GM21723 (cell line): ENCODE measurements around the gene COL5A2.

ENCODE experiments used
- ATAC-seq: cut with Tn5 transposase; IDR thresholded peaks from one replicate; pipeline ENCODE4 v1.9.1; 2021; ENCODE audit warnings: mild to moderate bottlenecking, moderate library complexity; ENCODE audit not compliant: unreplicated experiment

The COL5A2 gene

DNA sequence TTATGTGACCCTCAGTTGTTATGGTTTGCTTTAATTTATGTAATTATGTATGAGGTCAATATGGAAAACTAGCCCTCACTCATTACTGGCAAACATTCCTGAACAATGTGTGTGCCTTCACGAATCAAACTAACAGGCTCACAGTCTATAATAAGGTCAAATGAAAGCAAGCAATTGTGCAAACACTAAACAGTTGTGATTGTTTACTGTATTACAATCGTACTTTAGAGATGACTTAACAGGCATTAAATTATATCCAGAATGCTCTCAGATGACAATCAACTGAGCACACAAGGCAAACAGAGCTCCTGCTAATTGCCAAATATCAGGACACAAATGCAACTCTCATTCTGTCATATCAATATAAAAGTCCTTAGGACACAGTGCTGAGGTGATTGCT is 29.5 kb downstream of the COL5A2 start:
- no peak for ATAC-seq

DNA sequence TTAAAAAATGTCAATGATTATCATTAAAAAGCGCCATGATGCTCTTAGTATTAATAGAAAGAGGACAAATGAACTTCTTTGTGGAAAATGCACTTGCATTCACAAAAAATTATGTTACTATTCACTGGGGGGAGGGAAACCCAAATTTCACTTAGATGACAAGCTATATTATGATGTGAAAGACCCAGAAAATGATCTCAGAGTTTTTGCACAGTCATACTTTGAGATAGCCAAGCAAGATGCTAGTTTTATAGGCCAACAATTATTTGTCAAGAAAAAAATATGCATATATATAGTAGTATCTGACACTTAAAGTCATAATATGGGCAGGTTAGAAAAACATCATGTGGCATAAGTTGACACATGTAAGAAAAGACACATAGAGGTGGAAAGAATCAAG is 31.6 kb downstream of the COL5A2 start:
- no peak for ATAC-seq

DNA sequence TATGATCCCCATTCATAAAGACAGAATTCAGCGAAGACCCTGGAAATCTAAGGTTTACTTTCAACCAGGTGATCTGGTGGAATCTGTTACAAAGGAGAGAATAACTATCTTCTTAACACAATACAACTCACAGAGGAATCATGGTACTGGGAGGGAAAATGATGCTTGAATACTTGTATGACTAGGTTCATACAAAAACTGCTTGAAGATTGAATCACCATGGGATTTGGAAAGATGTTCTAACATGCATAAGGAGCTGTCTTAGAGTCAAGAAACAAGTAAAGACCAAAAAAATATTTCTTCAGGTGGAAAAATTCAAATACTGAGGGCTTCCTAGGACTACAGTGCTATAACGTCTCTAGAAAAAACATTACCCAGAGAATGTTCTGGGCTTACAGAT is 32.2 kb downstream of the COL5A2 start:
- no peak for ATAC-seq

DNA sequence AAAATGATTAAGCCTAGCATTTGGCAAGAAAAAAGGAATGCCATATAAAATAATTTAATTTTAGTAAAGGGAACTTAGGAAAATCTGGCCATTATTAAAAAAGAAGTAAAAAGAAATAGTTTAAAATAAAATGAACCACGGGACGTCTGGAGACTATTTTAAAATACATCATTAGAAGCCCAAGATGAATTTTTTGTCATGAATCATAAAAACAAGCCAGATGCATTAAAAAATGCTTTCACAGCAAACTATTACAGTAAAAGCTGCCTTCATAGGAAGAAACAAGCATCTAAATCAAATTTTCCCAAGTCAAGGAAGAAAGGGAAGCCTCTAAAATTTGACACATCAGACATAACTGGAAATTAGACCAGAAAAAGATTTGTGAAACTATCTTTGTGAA is 33.0 kb downstream of the COL5A2 start:
- ATAC-seq, result no peak

DNA sequence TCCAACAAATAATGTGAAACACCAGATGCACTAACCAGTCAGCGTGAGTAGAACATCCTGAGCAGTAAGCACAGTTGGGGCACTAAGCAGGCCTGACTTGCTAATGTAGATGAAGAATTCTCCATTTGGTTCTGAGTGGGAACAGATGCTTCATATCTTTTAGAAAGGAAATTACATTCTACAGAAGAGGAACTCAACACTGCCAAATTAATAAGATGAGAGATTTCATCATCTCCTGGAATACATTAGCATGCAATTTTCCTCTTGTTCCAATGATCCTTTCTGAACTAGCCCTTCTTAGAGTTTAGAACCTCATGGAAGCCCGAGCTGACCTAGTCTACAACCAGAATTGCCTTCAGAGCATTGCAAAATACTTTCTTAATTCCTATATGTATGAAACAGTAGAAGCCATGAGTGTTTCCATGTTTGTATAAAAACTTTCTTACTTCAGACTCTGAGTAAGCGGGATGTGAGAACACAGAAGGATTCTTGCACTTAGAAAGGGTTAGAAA is 34.8 kb downstream of the COL5A2 start:
- no peak for ATAC-seq

DNA sequence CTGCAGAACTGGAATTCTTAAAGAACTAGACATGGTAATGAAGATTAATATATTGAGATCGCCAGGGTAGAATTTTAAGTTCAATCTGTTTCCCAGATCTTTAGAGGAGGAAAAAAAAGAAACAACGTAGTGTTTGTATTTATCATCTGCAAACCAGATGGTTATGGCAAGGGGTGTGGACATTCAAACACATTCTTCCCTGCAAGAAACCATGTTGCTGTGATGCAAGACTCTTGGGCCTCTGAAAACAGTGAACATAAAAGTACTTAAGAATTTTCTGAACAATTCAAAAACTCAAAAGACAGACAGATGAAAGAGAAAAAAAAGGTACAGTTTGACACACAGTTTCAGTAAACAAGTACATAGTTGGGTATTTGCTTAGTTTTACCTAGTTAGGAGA is 35.6 kb downstream of the COL5A2 start:
- no peak for ATAC-seq

DNA sequence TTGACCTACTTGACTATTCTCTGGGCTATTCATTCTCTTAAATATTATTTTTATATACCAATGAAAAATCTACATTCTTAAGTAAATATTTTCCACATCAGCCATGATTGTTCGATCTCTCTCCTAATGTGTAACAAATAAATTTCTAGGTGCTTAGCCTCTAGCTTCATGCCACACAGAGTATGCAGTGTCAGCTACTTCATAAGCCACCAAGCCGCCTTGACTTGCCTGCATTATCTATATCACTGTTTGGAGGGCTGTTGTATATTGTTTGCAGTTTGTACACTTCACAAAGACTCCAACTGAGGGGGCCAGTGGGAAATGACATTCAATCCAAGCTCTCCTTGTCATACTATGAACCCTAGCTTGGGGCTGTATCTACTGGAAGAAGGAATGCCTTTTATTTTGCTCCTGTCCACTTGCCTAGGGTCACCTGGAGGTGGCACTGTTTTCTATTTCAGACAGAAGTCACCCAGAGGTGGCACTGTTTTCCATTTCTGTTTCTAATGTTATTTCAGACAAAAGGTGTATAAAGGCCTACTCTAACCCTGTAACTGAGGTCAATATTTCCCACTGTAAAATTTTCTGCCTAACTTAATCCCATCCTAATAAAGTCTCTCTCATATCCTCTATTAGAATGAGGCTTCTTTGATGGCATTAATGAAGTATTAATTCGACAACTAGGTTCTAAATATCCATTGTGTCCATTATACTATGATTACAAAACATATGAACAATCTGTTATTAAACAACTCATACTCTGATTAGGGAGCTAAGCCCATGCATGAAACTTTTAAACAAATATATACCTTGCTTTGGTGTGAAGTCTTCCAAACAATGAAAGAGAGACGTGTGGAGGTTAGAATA is 36.4 kb downstream of the COL5A2 start:
- ATAC-seq, result peak; percentile 99

DNA sequence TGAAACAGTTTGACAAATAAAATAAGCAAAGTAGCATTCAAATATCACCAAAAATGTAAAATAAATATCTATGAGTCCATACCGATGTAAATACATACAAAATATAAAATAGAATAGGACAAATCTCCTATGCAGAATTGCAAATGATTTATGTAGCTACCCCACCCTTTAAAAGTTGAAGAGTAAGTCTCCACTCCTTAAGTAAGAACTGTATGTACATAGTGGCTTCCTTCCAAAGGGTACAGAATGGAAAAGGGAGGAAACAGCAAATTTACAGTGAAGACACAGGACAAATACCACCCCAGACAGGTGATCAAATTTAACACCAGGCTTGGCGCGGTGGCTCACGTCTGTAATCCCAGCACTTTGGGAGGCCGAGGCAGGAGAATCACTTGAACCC is 40.8 kb downstream of the COL5A2 start:
- ATAC-seq, result no peak

DNA sequence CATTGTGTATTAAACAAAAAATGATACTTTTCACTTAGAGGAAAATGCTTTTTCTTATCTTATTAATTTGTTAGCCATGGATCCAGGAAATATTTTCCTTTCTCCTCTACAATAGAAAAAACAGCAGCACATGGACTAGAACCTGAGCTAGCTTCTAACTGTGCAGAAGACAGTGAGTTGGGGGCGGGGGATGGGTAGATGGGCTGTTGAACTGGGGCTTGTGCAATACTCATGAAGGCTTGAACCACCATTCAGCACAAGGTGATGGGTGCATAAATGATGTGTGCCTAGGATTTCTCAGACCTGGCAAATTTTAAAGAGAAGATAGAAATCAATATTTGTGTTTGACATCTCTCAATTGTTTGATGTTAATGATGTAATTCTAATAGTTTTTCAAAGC is 42.0 kb downstream of the COL5A2 start:
- no peak for ATAC-seq

DNA sequence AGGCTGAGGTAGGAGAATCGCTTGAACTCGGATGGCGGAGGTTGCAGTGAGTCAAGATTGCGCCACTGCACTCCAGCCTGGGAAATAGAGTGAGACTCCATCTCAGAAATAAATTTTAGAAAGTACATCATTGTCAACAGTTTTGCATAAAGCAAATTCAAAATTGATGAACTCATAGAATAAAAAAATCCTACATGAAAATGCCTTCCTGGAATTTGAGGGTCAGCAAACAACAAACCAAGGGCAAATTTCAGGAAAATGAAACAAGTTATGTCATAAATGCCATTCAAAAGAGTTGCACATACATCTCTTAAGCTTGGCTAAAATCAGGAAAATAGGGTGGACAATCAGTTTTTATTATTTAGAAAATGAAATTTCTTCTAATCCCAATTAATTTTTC is 45.1 kb downstream of the COL5A2 start:
- no peak for ATAC-seq

DNA sequence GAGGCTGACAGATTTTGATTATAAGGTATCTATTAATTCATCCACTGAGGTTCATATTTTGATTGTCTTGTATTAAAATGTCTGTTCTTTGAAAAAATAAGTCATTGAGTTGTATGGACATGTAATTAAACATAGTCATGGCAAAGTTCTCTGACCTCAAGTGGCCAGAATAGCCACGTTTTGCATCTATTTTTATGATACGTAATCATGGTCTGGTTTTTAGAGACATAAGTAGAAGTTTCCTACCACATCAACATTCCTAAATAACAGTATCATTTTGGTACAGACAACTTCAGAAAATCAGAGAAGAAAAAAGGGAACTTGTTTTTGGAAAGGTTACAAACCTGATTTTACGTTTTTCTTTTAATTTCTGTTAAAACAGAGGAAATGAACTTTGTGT is 47.6 kb downstream of the COL5A2 start:
- ATAC-seq, result no peak

DNA sequence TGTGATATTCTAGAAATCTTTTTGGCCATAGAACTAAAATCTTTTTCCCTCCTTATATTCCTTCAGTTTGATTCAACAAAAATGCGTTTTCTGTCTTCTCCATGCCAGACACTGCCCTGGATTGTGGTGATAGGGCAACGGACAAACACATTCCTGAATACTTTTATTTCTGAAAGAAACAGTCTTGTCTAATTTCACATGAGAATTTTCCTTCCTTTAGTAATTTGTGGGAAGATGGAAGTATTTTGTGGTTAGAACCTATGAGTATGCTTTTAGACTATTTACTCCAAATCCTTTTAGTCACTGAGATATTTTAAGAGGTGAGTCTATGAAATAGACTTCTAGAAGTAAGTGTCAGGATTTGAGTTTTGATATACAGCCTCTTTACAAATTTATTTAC is 49.6 kb downstream of the COL5A2 start:
- ATAC-seq, result no peak

DNA sequence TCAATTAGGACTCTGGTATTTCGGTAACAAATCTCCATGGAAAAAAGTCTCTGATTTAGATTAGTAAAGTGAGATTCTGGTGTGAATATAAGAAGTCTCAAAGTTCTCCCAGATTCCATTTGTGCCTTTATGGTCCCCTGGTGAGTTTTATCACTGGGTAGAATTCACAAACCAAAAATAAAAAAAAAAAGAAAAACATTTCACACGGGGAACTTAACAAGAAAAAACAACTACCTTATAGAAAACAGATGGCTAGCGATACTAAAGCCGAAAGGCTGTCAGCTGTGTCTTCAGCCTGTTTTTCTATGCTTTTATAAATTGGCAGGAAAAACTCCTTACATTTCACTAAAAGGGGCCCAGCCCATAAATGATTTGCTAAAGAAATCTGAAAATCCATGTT is 50.6 kb downstream of the COL5A2 start:
- no peak for ATAC-seq

DNA sequence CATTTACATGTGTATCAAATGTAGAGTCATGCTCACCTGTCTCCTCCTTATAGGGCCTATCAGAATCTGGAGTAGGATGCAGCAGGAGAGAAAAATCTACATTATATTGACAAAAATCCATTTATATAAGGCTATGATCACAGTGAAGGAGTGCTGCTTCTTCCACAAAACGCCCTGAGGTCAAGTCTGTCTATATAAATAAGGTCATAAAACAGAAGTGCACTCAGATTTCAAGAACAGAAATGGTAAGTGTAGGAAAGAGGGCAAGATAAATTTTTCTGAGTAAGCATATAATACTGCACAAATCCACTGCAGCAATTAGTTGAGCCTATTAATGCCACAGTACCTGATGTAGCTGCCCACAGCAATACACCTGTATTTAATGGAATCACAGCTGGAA is 51.8 kb downstream of the COL5A2 start:
- no peak for ATAC-seq

DNA sequence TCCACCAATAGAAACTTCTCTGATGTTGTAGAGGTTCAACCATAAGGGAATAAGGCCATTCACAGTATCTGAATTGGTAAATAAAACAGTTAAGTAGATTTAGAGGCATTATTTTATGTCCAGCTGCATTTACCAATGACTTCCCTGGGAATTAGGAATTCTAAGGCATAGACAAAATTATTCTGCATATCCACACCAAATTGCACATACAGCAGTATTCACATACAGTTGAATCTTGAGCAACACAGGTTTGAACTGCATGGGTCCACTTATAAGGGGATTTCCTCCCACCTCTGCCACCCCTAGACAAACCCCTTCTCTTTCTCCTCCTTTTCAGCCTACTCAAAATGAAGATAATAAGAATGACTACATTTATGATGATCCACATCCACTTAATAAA is 54.4 kb downstream of the COL5A2 start:
- ATAC-seq, result no peak

DNA sequence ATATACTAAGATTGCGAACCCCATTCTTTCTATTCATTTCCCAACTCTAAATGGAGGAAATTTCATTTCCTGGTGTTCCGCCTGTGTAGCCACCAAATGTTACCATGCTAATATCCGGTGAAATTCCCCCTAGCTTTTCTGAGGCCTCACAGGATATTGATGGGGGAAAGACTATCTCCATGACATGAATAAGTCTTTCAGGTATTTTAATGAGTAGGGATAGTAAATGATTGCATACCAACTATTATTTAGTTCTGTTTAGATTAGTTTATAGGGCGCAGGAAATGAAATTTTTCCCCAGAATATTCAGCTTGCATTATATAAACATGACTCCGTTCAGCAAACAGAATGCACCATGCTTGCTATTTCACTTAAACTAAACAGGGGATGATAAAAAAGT is 55.4 kb downstream of the COL5A2 start:
- ATAC-seq, result no peak

DNA sequence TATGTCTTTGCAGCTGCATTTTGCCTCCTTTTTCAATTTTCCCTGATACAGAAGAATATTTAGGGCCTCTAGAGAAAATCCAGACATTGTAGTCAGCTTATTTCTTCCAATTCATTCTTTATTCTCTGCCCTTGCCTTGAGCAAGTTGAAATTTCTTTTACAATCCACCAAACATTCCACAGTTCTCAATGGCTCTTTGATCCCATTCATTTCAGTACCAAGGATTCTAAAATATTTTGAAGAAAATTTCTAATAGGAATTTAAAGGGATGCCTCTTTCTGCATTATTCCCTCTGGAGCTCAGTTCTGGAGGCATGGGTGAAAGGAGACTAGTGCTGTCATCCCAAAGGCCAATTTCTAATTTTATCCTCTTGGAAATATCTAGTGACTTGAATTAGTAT is 61.2 kb downstream of the COL5A2 start:
- no peak for ATAC-seq

DNA sequence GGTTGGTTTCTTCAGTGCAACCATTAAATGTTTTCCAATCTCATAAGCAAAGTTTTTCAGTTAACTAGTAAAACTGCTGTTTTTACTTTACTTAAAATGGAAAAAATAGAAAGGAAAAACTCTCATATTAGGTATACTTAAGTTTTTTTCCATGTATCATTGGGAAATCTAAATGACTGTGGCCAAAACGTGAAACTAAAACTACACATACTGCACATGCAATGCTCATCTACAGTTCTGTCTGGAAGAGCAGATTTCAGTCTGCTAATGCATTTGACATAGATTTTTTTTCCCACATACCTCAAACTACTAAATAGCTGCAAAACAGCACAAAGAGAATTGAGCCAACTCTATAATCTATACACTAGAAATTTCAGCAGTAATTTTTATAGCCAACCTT is 62.6 kb downstream of the COL5A2 start:
- ATAC-seq, result no peak

DNA sequence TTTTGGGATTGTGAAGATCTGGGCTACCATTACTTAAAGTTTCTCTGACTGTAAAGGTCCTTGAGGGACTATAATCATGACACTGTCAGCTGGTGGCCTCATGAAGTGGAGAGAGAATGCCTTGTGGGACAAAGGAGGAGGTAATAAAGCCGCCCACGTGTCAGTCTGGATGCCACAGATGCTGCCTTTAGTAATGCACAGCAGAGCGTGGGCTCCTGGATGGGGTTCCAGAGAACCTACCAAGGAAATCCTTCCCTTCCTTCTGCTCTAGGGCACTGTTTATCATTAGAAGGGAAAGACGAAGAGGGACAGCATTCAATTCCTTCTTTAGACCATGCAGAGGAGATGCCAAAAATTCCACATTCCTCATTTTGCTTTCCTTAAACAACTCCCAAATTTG is 63.5 kb downstream of the COL5A2 start:
- ATAC-seq, result no peak

DNA sequence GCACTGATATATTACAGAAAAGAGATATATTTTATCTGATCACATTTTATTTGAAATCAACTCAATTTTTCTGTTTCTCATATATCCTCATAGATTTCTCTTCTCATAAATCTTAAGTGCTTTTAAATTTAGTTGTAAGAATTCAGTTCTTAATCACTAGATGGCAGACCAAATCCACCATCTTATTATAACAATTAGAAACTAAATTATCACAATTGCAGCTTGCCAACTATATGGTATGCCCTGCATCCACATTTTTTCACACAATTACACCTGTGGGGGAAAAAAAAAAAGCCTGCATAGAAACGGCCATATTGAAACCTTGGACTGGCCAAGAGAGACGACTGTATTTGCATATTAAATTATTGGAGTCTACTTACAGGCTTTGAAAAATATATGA is 64.4 kb downstream of the COL5A2 start:
- no peak for ATAC-seq

DNA sequence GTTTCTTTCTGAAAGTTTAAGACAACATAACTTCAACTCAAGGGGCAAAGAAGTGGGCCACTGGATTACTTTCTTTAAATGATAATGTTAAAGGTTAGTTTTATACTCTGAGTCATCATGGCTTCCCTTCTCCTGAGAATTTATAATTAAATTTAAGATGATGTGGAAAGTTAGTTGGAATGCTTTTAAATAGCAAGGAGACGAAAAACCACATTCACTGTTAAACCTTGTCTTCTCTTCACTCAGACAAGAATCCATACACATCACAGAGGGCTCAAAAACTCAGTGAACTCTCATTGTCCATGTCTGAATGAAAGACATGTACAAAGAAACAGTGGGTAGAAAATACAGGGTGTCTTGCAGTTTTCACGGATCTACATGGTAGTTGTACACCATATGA is 65.6 kb downstream of the COL5A2 start:
- ATAC-seq, result no peak

DNA sequence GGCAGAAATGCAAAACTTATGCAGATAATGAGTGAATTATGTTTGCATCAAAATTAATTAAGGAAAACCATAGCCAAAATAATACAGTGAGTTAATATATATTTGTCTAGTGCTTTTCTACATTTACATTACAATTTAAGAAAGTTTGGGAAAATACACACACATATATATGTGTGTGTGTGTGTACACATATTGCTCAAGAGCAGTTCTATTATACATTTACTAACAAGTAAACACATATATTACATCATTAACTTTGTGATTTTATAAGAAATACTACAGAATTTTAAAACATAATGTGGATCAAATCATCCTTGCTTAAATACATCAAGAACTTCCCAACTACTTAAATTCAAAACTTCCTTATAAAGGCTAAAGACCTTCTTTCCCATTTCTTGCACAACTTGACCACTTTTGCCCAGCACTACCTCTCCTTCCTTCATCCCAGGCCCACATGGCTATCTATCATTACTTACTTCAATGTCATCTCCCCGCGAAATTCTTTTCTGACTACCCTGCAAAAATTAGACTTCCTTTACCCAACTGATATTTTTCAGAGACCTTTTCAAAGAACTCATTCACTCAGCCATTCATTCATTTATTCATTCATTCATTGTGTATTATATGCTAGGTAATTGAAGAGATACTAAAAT is 68.4 kb downstream of the COL5A2 start:
- ATAC-seq, result no peak
